Ovary (tissue), 3 donors: ENCODE results near the gene NCOA5.

Experiments used
- EP300 ChIP-seq: sonication (generic); formaldehyde crosslinking; IDR thresholded peaks from one replicate; pipeline ENCODE4 v1.6.1; 2017; ENCODE audit warnings: antibody characterized with exemption
- POLR2A ChIP-seq: fragments of 450-650 bp; IDR thresholded peaks from one replicate; pipeline ENCODE4 v1.6.1; 2017; ENCODE audit warnings: antibody characterized with exemption, mild to moderate bottlenecking, moderate library complexity
- TF ChIP-seq, protein P1 (sequence below), 3 donors: fragments of 450-650 bp in 2 of 3; fragments of 200-600 bp in 1 of 3; IDR thresholded peaks; one replicate each; pipeline versions ENCODE4 v1.5.1 to v1.8.0; 2016 to 2022; ENCODE audit warnings: antibody characterized with exemption in 3 of 3, mild to moderate bottlenecking in 1 of 3
- donor health status: DM: no; HTN: no; CAD: no.

DNA sequence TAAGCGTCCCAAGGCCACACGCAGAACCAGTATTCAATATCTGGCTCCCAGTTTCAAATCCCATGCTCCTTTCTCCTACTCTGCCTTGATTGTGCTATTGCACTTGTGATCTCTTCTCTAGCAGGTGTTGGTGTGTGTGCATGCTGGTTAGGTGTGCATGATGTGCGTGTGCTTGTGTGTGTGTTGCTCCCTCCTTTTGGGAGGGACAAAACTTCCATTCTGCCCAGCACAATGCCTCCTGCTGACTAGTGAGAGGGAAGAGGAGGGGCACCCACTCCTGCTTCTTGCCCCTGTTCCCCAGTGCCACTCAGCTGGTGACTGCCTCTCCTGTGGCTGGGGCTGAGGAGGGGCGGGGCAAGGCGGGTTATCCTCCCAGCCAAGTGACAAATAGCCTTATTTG, 48.1 kb upstream of the NCOA5 start:
- TF ChIP-seq, protein P1, sequence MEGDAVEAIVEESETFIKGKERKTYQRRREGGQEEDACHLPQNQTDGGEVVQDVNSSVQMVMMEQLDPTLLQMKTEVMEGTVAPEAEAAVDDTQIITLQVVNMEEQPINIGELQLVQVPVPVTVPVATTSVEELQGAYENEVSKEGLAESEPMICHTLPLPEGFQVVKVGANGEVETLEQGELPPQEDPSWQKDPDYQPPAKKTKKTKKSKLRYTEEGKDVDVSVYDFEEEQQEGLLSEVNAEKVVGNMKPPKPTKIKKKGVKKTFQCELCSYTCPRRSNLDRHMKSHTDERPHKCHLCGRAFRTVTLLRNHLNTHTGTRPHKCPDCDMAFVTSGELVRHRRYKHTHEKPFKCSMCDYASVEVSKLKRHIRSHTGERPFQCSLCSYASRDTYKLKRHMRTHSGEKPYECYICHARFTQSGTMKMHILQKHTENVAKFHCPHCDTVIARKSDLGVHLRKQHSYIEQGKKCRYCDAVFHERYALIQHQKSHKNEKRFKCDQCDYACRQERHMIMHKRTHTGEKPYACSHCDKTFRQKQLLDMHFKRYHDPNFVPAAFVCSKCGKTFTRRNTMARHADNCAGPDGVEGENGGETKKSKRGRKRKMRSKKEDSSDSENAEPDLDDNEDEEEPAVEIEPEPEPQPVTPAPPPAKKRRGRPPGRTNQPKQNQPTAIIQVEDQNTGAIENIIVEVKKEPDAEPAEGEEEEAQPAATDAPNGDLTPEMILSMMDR (IDR thresholded peaks at IDR 0.05), result no peak
- TF ChIP-seq EP300 (no peak), POLR2A (no peak)
